HG03103 (cell line): ENCODE data around the gene COASY.
"Not testable (repeated sequence)": the region's sequence is repeated elsewhere in the genome, so short reads cannot be mapped to it uniquely, and the experiment has no call there.

Experiments used
- ATAC-seq: cut with Tn5 transposase; IDR thresholded peaks from one replicate; pipeline ENCODE4 v1.9.1; 2021; ENCODE audit warnings: low read depth; ENCODE audit not compliant: unreplicated experiment

COASY gene

GRCh38 chr17:42530952-42531454, 30.9 kb upstream of the COASY start:
- no peak for ATAC-seq

- no peak for ATAC-seq
Observed at GRCh38 chr17:42531455-42532354, 30.2 kb upstream of the COASY start.

- ATAC-seq = no peak
Observed at GRCh38 chr17:42535155-42536047, 26.5 kb upstream of the COASY start.

GRCh38 chr17:42536048-42536371, 25.9 kb upstream of the COASY start, which contains the start of gene NAGLU:
TSS of gene NAGLU (plus strand) at chr17:42536241. CDS start at chr17:42536273, 32 bp downstream.
- ATAC-seq = peak; percentile 70

GRCh38 chr17:42536372-42537155, 25.4 kb upstream of the COASY start:
- ATAC-seq = peak; percentile 38

GRCh38 chr17:42537156-42537805, 24.7 kb upstream of the COASY start:
- ATAC-seq = no peak

GRCh38 chr17:42537826-42538451, 24.0 kb upstream of the COASY start:
- no peak for ATAC-seq

GRCh38 chr17:42538482-42538881, 23.5 kb upstream of the COASY start:
- no peak for ATAC-seq

GRCh38 chr17:42540558-42540957, 21.4 kb upstream of the COASY start:
- not testable (repeated sequence) for ATAC-seq

- no peak for ATAC-seq
Observed at GRCh38 chr17:42541041-42541833, 20.7 kb upstream of the COASY start.

- ATAC-seq = no peak
Observed at GRCh38 chr17:42543190-42544079, 18.5 kb upstream of the COASY start.

GRCh38 chr17:42544874-42545283, 17.1 kb upstream of the COASY start:
- ATAC-seq = no peak

GRCh38 chr17:42545755-42546505, 16.0 kb upstream of the COASY start:
- ATAC-seq = not testable (repeated sequence)

GRCh38 chr17:42547001-42547461, 14.9 kb upstream of the COASY start:
- ATAC-seq = no peak

GRCh38 chr17:42547698-42548069, 14.3 kb upstream of the COASY start:
- ATAC-seq = no peak

GRCh38 chr17:42548070-42548837, 13.7 kb upstream of the COASY start:
- ATAC-seq = no peak
